Panc1 (cell line): ENCODE data around the gene LIPM. TPM values are rescaled to one million over a fixed set of nuclear protein-coding genes. Genes with fewer than 3 reads are reported as not detected.

ENCODE experiments used
- ATAC-seq: fragments of 200-7000 bp; cut with Tn5 transposase; 2 replicates; pipeline ENCODE4 v1.9.1; 2020; ENCODE audit warnings: mild to moderate bottlenecking, moderate library complexity
- BruUV-seq: library from RNA; stranded (reverse); fragments of 400-500 nt; replicated peaks from 2 replicates; lab custom pipeline; 2021; lab: Mats Ljungman, UMichigan
- CTCF ChIA-PET: fragments of 300-600 bp; sonication (Branson Sonifier 250); formaldehyde crosslinking; loops from one replicate; lab custom pipeline; 2022; ENCODE audit warnings: antibody characterized with exemption; lab: Charles Lee
- POLR2A ChIA-PET: fragments of 300-600 bp; sonication (Branson Sonifier 250); formaldehyde crosslinking; loops from one replicate; lab custom pipeline; 2022; ENCODE audit warnings: antibody characterized with exemption; lab: Charles Lee
- DNase-seq: peaks from one replicate; pipeline ENCODE4 v3.0.0-alpha.2; 2010; ENCODE audit warnings: low read depth, low spot score
- H3K27ac ChIP-seq: 2 replicates; pipeline ENCODE4 v1.5.1; 2011; ENCODE audit warnings: mild to moderate bottlenecking, low read length, inconsistent platforms
- H3K27me3 ChIP-seq: fragments of 200-500 bp; sonication (Bioruptor generic); 2 replicates; pipeline ENCODE4 v1.6.0; 2014; ENCODE audit warnings: low read length, inconsistent platforms; ENCODE audit not compliant: control insufficient read depth, insufficient read depth
- H3K36me3 ChIP-seq: fragments of 200-500 bp; sonication (Bioruptor generic); 2 replicates; pipeline ENCODE4 v1.5.1; 2014; ENCODE audit warnings: inconsistent platforms, mild to moderate bottlenecking, low read length, moderate library complexity; ENCODE audit not compliant: control insufficient read depth, insufficient read depth
- H3K4me1 ChIP-seq: 2 replicates; pipeline ENCODE4 v1.5.1; 2011; ENCODE audit warnings: inconsistent platforms, mild to moderate bottlenecking, low read length, moderate library complexity; ENCODE audit not compliant: control insufficient read depth, insufficient read depth
- H3K4me3 ChIP-seq, 2 experiments: 2 replicates each; pipeline ENCODE4 v1.5.1; 2011 to 2012; ENCODE audit warnings: low read depth in 2 of 2, low read length in 2 of 2, mild to moderate bottlenecking in 2 of 2, inconsistent platforms in 1 of 2, moderate library complexity in 1 of 2
- H3K9me3 ChIP-seq: fragments of 200-500 bp; sonication (Bioruptor generic); 2 replicates; pipeline ENCODE4 v1.5.1; 2014; ENCODE audit warnings: low read depth, mild to moderate bottlenecking, inconsistent platforms, low read length, moderate library complexity; ENCODE audit not compliant: control insufficient read depth, insufficient read depth
- POLR2AphosphoS5 ChIP-seq: IDR thresholded peaks from 2 replicates; pipeline ENCODE4 v1.6.1; 2012; ENCODE audit warnings: mild to moderate bottlenecking, low read depth, low read length, moderate library complexity
- SIN3A ChIP-seq: IDR thresholded peaks from 2 replicates; pipeline ENCODE4 v1.6.1; 2012; ENCODE audit warnings: low read depth, mild to moderate bottlenecking, low read length, moderate library complexity, borderline replicate concordance; ENCODE audit not compliant: insufficient read depth
- TCF7L2 ChIP-seq: IDR thresholded peaks from 2 replicates; pipeline ENCODE4 v1.6.1; 2011; ENCODE audit warnings: mild to moderate bottlenecking, low read depth, low read length, inconsistent platforms
- in situ Hi-C: cut with HindIII; loops from 2 replicates; pipeline ENCODE4 v1.10.0; 2016; ENCODE audit warnings: low sequenced_read_pairs, low pct_unique_long_range_greater_than_20kb
- intact Hi-C: fragments of 100-400 bp; cut with micrococcal nuclease; formaldehyde crosslinking; loops from one replicate; pipeline ENCODE4 v1.10.0; 2022; ENCODE audit not compliant: unreplicated experiment
- total RNA-seq: library from RNA; stranded (reverse); gene quantifications from one replicate; pipeline ENCODE4 v1.2.1, GENCODE V29; 2021; ENCODE audit not compliant: unreplicated experiment
- TF ChIP-seq, protein P1 (sequence below): fragments of 450-650 bp; IDR thresholded peaks from 2 replicates; pipeline ENCODE4 v1.5.1; 2017; ENCODE audit warnings: mild to moderate bottlenecking
- TF ChIP-seq, protein P2 (sequence below), 2 experiments: IDR thresholded peaks; 2 replicates each; pipeline ENCODE4 v1.6.1; 2011 to 2012; ENCODE audit warnings: low read depth in 2 of 2, control low read depth in 1 of 2, low read length in 1 of 2, mild to moderate bottlenecking in 1 of 2, moderate library complexity in 1 of 2; ENCODE audit not compliant: insufficient read depth in 1 of 2

The LIPM gene
- total RNA-seq, 1 experiment from 2014 or later: not detected

DNA sequence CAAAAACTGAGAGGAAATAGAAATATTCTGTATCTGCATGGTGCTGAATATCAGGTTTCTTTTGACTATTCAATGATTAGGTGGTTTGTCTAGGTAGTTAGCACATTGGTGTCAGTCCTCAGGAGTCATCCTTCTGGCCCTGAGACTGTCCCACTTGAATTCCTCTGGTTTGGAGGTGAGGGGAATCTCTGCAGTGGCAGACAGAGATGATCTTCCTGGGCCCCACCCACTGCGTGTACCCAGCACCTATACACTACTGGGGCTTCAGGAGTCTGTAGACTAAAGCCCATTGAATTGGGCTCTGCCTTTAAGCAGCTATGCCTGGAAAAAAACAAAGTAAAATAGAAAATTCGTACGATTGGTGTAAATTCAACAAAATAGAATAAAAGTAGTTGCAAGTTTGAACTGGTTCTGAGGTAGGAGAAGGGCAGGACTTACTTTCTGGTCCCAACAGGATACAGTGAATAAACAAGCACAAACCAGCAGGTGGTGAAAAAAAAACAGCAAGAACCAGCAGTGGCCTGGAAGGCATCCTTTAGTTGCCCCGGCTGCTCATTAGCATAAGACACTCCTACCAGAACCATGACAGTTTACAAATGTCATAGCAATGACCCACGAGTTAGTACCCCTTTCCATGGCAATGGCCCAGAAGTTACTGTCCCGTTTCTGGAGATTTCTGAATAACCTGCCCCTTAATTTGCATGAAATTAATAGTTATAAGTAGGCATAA, 1.7 kb downstream of the LIPM start:
- ChIA-PET CTCF (no interaction called here), POLR2A (no interaction called here)
- H3K36me3 ChIP-seq: no peaks in the 10 kb centered on the region
- H3K27me3 ChIP-seq: no peaks in the 10 kb centered on the region
- no peaks in the 10 kb centered on the region for H3K9me3 ChIP-seq
- DNase-seq: no peak
- in situ Hi-C loops: no loop called here
- ATAC-seq: no peak
- H3K4me3 ChIP-seq: no peak overlapping the region
- intact Hi-C loops: no loop called here
- TF ChIP-seq POLR2AphosphoS5 (no peak), SIN3A (no peak), TCF7L2 (no peak)
- TF ChIP-seq, protein P1, sequence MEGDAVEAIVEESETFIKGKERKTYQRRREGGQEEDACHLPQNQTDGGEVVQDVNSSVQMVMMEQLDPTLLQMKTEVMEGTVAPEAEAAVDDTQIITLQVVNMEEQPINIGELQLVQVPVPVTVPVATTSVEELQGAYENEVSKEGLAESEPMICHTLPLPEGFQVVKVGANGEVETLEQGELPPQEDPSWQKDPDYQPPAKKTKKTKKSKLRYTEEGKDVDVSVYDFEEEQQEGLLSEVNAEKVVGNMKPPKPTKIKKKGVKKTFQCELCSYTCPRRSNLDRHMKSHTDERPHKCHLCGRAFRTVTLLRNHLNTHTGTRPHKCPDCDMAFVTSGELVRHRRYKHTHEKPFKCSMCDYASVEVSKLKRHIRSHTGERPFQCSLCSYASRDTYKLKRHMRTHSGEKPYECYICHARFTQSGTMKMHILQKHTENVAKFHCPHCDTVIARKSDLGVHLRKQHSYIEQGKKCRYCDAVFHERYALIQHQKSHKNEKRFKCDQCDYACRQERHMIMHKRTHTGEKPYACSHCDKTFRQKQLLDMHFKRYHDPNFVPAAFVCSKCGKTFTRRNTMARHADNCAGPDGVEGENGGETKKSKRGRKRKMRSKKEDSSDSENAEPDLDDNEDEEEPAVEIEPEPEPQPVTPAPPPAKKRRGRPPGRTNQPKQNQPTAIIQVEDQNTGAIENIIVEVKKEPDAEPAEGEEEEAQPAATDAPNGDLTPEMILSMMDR: no peak
- TF ChIP-seq, protein P2, sequence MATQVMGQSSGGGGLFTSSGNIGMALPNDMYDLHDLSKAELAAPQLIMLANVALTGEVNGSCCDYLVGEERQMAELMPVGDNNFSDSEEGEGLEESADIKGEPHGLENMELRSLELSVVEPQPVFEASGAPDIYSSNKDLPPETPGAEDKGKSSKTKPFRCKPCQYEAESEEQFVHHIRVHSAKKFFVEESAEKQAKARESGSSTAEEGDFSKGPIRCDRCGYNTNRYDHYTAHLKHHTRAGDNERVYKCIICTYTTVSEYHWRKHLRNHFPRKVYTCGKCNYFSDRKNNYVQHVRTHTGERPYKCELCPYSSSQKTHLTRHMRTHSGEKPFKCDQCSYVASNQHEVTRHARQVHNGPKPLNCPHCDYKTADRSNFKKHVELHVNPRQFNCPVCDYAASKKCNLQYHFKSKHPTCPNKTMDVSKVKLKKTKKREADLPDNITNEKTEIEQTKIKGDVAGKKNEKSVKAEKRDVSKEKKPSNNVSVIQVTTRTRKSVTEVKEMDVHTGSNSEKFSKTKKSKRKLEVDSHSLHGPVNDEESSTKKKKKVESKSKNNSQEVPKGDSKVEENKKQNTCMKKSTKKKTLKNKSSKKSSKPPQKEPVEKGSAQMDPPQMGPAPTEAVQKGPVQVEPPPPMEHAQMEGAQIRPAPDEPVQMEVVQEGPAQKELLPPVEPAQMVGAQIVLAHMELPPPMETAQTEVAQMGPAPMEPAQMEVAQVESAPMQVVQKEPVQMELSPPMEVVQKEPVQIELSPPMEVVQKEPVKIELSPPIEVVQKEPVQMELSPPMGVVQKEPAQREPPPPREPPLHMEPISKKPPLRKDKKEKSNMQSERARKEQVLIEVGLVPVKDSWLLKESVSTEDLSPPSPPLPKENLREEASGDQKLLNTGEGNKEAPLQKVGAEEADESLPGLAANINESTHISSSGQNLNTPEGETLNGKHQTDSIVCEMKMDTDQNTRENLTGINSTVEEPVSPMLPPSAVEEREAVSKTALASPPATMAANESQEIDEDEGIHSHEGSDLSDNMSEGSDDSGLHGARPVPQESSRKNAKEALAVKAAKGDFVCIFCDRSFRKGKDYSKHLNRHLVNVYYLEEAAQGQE (IDR thresholded peaks at IDR 0.05; ENCODE audit: insufficient read depth in 1 of 2, low read depth in 2 of 2, low read length in 1 of 2): no peak
- H3K4me1 ChIP-seq: no peaks in the 10 kb centered on the region
- H3K27ac ChIP-seq: no peak overlapping the region
- no TSS peak for BruUV-seq

DNA sequence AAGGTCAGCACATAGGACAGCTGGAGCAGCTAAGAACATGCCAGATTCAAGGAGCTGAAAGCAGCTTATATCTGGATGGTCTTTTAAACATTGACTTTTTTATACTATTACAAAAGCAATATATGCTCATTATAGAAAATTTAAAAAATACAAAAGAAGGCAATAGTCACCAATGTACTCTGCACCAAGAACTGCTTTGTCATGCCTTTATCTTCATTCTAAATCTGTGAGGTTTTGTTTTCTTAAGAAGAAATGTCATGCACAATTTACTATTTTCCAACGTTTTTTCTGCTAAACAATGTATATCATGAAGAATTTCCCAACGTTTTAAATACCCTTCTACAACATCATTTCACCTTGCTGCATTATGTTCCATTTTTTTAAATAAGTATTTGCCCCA, 2.8 kb downstream of the LIPM start:
- TF ChIP-seq, protein P1: no peak
- TF ChIP-seq POLR2AphosphoS5 (no peak), SIN3A (no peak), TCF7L2 (no peak)
- TF ChIP-seq, protein P2 (IDR thresholded peaks at IDR 0.05; ENCODE audit: insufficient read depth in 1 of 2, low read depth in 2 of 2, low read length in 1 of 2): no peak
- H3K4me3 ChIP-seq: no peak overlapping the region
- no peaks in the 10 kb centered on the region for H3K36me3 ChIP-seq
- intact Hi-C loops (no loop called here), in situ Hi-C loops (no loop called here)
- ATAC-seq (no peak), DNase-seq (no peak)
- H3K4me1 ChIP-seq: no peaks in the 10 kb centered on the region
- no peaks in the 10 kb centered on the region for H3K27me3 ChIP-seq
- BruUV-seq: no TSS peak
- no peaks in the 10 kb centered on the region for H3K9me3 ChIP-seq
- POLR2A ChIA-PET: no interaction called here
- CTCF ChIA-PET: no interaction called here
- H3K27ac ChIP-seq: no peak overlapping the region
